Measurements from ENCODE around the gene NATD1.

NATD1 gene

DNA sequence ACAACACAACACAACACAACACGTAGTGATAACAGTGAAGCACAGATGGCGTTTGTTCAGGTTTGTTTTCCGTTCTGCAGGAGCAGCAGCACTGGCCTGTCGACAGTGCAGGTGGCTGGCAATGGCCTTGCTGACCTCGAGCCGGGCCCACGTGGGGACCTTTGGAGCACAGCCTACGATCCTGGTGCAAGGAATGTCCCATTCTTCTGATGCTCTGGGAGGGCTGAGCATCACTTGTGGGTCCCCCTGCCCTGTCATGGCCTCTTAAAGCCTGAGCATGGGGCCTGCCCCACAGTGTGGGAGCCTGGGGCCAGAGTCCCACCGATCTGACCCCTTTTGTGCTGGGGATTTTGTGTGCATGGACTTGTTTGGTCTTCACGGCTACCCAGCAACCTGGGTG lies 38.1 kb upstream of the NATD1 start:
- Histone ChIP-seq H3K4me3 (replicated peaks; ENCODE audit: low read depth, low read length) (no peak overlapping the region), H3K36me3 (ENCODE audit: control insufficient read depth, insufficient read depth, low read length) (peaks cover 11% of the 10 kb centered on the region), H3K27me3 (replicated peaks; ENCODE audit: control insufficient read depth, insufficient read depth, low read length) (no peaks in the 10 kb centered on the region)
- DNase-seq (ENCODE audit: extremely low read depth, insufficient read length) = no peak
- TF ChIP-seq, protein P1, sequence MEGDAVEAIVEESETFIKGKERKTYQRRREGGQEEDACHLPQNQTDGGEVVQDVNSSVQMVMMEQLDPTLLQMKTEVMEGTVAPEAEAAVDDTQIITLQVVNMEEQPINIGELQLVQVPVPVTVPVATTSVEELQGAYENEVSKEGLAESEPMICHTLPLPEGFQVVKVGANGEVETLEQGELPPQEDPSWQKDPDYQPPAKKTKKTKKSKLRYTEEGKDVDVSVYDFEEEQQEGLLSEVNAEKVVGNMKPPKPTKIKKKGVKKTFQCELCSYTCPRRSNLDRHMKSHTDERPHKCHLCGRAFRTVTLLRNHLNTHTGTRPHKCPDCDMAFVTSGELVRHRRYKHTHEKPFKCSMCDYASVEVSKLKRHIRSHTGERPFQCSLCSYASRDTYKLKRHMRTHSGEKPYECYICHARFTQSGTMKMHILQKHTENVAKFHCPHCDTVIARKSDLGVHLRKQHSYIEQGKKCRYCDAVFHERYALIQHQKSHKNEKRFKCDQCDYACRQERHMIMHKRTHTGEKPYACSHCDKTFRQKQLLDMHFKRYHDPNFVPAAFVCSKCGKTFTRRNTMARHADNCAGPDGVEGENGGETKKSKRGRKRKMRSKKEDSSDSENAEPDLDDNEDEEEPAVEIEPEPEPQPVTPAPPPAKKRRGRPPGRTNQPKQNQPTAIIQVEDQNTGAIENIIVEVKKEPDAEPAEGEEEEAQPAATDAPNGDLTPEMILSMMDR (IDR thresholded peaks at IDR 0.05; ENCODE audit: insufficient read depth, low read length, poor library complexity, severe bottlenecking) = no peak

- H3K36me3 ChIP-seq (ENCODE audit: control insufficient read depth, insufficient read depth, low read length) = peaks cover 11% of the 10 kb centered on the region
- H3K27me3 ChIP-seq (replicated peaks; ENCODE audit: control insufficient read depth, insufficient read depth, low read length) = no peaks in the 10 kb centered on the region
- TF ChIP-seq, protein P1 (IDR thresholded peaks at IDR 0.05; ENCODE audit: insufficient read depth, low read length, poor library complexity, severe bottlenecking) = no peak
- DNase-seq (ENCODE audit: extremely low read depth, insufficient read length) = no peak
- no peak overlapping the region for H3K4me3 ChIP-seq (replicated peaks; ENCODE audit: low read depth, low read length)
Observed at GRCh38 chr17:21289902-21290571, 36.8 kb upstream of the NATD1 start.

DNA sequence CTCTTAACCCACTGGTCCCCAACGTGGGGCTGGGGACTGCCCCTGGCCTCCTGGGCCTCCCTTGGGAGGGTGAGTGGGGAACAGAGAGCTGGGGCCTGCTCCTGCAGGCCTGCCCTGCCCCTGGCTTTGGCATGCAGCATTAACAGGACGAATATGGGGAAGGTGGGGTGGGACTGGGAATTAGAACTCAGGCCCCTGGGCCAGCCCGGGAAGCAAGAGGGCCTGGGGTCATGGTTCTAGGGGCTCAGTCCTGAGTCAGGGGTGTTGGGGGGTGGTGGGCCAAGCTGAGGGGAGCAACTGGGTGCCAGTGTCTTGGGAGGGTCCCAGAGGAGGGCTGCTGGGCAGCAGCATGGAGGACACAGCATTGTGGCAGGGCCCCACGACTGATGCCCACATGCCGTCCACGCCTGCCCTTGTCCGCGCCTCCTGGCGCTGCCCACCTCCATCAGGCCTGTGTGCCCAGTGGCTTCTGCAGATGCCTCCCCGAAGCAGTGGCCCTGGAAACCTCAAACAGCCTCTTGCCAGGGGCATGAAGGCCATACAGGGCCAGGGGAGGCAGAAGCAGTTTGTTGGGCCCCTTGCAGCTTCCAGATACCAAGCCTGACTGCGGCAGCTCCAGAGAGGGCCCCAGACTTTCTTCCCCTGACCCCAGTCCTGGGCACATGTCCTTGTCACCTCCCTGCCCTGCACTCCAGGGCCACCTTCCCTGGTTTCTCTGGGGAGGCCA lies 36.1 kb upstream of the NATD1 start:
- Histone ChIP-seq H3K36me3 (ENCODE audit: control insufficient read depth, insufficient read depth, low read length) (peaks cover 11% of the 10 kb centered on the region), H3K27me3 (replicated peaks; ENCODE audit: control insufficient read depth, insufficient read depth, low read length) (no peaks in the 10 kb centered on the region), H3K4me3 (replicated peaks; ENCODE audit: low read depth, low read length) (no peak overlapping the region)
- TF ChIP-seq, protein P1 (IDR thresholded peaks at IDR 0.05; ENCODE audit: insufficient read depth, low read length, poor library complexity, severe bottlenecking) = no peak
- no peak for DNase-seq (ENCODE audit: extremely low read depth, insufficient read length)

- H3K27me3 ChIP-seq (replicated peaks; ENCODE audit: control insufficient read depth, insufficient read depth, low read length) = no peaks in the 10 kb centered on the region
- DNase-seq (ENCODE audit: extremely low read depth, insufficient read length) = no peak
- H3K4me3 ChIP-seq (replicated peaks; ENCODE audit: low read depth, low read length) = peak overlapping the region; percentile 89
- peaks cover 6% of the 10 kb centered on the region for H3K36me3 ChIP-seq (ENCODE audit: control insufficient read depth, insufficient read depth, low read length)
- TF ChIP-seq, protein P1 (IDR thresholded peaks at IDR 0.05; ENCODE audit: insufficient read depth, low read length, poor library complexity, severe bottlenecking) = peak; percentile 20
Observed at GRCh38 chr17:21288571-21289017, 35.4 kb upstream of the NATD1 start.

- peak; percentile 86 for DNase-seq (ENCODE audit: extremely low read depth, insufficient read length)
Observed at GRCh38 chr17:21287703-21288449, 34.7 kb upstream of the NATD1 start.

More at GRCh38 chr17:21287703-21288449, 34.7 kb upstream of the NATD1 start:
- Histone ChIP-seq H3K4me3 (replicated peaks; ENCODE audit: low read depth, low read length) (peak overlapping the region; percentile 89), H3K27me3 (replicated peaks; ENCODE audit: control insufficient read depth, insufficient read depth, low read length) (no peaks in the 10 kb centered on the region), H3K36me3 (ENCODE audit: control insufficient read depth, insufficient read depth, low read length) (peaks cover 6% of the 10 kb centered on the region)
- TF ChIP-seq, protein P1 (IDR thresholded peaks at IDR 0.05; ENCODE audit: insufficient read depth, low read length, poor library complexity, severe bottlenecking) = no peak
